Esophagus squamous epithelium (tissue), 4 donors: ENCODE data around the gene MTA1.

ENCODE experiments used
- POLR2A ChIP-seq, 4 donors: fragments of 450-650 bp; IDR thresholded peaks; one replicate each; pipeline ENCODE4 v1.6.1; 2017; ENCODE audit warnings: antibody characterized with exemption in 4 of 4, mild to moderate bottlenecking in 4 of 4, moderate library complexity in 3 of 4
- TF ChIP-seq, protein P1 (sequence below), 6 experiments: fragments of 450-650 bp in 4 of 6; fragments of 200-600 bp in 2 of 6; sonication (generic) in 2 of 6; IDR thresholded peaks; one replicate each; pipeline ENCODE4 v1.5.1; 2016 to 2019; ENCODE audit warnings: antibody characterized with exemption in 6 of 6, mild to moderate bottlenecking in 4 of 6, moderate library complexity in 4 of 6

DNA sequence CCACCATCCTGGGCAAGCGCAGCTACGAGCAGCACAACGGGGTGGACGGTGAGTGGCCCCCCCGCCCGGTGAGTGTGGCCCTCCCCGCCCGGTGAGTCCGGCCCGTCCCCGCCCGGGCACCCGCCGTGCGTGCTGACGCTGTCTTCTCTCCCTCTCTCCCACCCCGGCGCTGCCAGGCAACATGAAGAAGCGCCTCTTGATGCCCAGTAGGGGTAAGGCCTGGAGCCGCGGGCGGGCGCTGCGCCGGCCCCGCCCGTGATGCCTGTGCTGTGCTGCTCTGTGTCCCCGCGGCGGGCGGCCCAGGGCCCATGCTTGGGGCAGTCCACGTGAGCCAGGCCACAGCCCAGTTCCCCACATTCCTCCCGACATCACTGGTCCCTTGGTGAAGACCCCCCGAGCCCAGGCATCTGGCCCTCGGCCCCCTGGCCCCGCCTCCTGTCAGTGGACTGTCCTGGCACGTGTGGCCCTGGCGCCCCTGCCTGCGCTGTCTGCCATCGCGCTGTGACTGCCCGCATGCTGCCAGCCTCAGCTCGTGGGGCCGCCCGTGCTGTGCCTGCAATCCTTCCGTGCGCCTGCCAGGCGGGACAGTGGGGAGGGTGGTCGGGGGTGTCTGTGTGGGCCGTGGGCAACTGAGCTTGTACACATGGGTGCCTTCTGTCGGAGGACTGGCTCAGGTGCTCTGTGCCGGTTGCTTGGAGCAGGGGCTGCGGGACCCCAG lies 47.1 kb downstream of the MTA1 start:
- TF ChIP-seq, protein P1, sequence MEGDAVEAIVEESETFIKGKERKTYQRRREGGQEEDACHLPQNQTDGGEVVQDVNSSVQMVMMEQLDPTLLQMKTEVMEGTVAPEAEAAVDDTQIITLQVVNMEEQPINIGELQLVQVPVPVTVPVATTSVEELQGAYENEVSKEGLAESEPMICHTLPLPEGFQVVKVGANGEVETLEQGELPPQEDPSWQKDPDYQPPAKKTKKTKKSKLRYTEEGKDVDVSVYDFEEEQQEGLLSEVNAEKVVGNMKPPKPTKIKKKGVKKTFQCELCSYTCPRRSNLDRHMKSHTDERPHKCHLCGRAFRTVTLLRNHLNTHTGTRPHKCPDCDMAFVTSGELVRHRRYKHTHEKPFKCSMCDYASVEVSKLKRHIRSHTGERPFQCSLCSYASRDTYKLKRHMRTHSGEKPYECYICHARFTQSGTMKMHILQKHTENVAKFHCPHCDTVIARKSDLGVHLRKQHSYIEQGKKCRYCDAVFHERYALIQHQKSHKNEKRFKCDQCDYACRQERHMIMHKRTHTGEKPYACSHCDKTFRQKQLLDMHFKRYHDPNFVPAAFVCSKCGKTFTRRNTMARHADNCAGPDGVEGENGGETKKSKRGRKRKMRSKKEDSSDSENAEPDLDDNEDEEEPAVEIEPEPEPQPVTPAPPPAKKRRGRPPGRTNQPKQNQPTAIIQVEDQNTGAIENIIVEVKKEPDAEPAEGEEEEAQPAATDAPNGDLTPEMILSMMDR (IDR thresholded peaks at IDR 0.05): no peak
- TF ChIP-seq POLR2A (IDR thresholded peaks at IDR 0.05): no peak
